ENCODE measurements around the gene FAM193A. TPM values are rescaled to one million over a fixed set of nuclear protein-coding genes. Genes with fewer than 3 reads are reported as not detected.
A peak's percentile ranks its signal among the peaks of the same experiment; 100 is the strongest.

Gene FAM193A, protein sequence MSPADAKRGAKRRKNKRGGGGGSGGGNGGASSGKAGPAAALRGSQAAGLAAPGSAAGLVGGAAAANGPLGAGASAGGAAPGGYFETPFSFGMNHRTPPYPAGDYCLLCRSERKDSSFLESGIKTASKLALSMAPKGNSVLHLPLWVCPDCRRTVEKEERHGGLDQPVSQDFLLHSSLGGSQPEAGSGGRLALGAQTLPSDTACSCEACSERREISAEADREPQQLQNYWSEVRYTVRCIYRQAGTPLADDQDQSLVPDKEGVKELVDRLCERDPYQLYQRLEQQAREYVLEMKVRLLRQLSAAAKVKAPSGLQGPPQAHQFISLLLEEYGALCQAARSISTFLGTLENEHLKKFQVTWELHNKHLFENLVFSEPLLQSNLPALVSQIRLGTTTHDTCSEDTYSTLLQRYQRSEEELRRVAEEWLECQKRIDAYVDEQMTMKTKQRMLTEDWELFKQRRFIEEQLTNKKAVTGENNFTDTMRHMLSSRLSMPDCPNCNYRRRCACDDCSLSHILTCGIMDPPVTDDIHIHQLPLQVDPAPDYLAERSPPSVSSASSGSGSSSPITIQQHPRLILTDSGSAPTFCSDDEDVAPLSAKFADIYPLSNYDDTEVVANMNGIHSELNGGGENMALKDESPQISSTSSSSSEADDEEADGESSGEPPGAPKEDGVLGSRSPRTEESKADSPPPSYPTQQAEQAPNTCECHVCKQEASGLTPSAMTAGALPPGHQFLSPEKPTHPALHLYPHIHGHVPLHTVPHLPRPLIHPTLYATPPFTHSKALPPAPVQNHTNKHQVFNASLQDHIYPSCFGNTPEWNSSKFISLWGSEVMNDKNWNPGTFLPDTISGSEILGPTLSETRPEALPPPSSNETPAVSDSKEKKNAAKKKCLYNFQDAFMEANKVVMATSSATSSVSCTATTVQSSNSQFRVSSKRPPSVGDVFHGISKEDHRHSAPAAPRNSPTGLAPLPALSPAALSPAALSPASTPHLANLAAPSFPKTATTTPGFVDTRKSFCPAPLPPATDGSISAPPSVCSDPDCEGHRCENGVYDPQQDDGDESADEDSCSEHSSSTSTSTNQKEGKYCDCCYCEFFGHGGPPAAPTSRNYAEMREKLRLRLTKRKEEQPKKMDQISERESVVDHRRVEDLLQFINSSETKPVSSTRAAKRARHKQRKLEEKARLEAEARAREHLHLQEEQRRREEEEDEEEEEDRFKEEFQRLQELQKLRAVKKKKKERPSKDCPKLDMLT (N-terminal part only)
- 26.1 TPM for total RNA-seq
- long read RNA-seq, full-length matches to known transcripts: 2 of 39 reads
- long read RNA-seq, partial matches to known transcripts: 14 of 39 reads
- long read RNA-seq, other reads (novel, unspliced or antisense): 23 of 39 reads

DNA sequence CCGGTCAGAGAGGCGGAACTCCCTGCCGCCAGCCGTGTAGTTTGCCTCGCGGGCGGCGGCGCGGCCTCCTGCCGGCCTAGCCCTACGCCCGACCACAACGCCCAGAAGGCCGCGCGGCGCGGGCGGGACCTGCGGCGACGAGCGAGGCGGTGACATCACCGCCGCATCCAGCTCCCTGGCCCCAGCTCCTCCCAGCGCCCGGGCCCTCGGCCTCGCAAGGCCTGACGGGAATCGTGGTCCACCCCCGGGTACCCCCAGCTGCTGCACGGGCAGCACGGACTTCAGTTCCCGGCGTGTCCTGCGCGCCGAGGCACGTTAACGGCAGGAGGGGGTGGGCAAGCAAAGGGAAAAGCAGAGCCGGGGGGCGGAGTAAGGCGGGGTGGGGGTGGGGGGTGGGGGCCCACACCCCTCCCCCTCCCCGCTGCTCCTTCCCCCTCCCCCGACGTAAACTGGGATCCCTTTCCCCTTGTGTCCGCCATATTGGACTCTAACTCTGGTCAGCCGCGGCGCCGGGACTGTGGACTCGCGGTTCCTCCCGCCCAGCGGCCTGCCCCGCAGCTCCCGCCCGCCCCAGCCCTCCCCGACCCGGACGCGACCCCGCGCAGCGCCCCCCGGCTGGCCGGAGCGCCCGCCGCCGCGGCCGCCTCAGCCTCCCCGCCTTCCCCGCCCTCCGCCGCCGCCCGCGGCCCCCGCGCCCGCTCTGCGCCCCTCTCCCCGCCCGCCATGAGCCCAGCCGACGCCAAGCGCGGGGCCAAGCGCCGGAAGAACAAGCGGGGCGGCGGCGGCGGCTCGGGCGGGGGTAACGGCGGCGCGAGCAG, at the start of gene FAM193A:
Gene FAM193A, plus strand, starts transcription at position 455 of the 818 bp plus-strand sequence. Its CDS starts 269 bp downstream, at position 724.
- H3K4me1 ChIP-seq: peaks cover 29% of the 10 kb centered on the region
- peak; percentile 100 for DNase-seq
- intact Hi-C loops (cut with DNase I): no loop called here
- ATAC-seq: peak; percentile 98 to 99
- H3K27ac ChIP-seq: peak within 1 kb of the TSS; percentile 91
- peak within 1 kb of the TSS; percentile 96 for H3K4me3 ChIP-seq
- TF ChIP-seq CTCF (IDR thresholded peaks at IDR 0.05): no peak
- H3K36me3 ChIP-seq: no peaks in the 10 kb centered on the region
- H3K27me3 ChIP-seq (ENCODE audit: low read depth): no peaks in the 10 kb centered on the region
- H3K9me3 ChIP-seq: no peaks in the 10 kb centered on the region

DNA sequence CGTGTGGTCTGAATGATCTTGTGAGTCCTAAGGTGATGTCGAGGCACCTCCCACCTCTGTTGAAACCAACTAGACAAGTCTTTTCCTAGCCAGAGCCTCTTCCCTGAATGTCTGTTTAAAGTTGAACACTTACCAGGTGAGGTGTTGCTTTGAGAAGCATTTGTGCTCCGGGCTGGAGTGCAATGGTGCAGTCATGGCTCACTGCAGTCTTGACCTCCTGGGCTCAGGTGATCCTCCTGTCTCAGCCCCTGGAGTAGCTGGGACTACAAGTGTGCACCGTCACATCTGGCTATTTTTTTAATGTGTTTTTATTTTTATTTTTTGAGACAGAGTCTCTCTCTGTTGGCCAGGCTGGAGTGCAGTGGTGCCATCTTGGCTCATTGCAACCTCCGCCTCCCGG, 49.5 kb upstream of the FAM193A start:
- H3K27me3 ChIP-seq (ENCODE audit: low read depth): no peaks in the 10 kb centered on the region
- H3K4me1 ChIP-seq: peaks cover 79% of the 10 kb centered on the region
- DNase-seq (no peak), ATAC-seq (no peak)
- intact Hi-C loops (cut with DNase I): no loop called here
- no peak overlapping the region for H3K27ac ChIP-seq
- no peak for TF ChIP-seq CTCF (IDR thresholded peaks at IDR 0.05)
- peaks cover 31% of the 10 kb centered on the region for H3K36me3 ChIP-seq
- no peaks in the 10 kb centered on the region for H3K9me3 ChIP-seq
- H3K4me3 ChIP-seq: no peak overlapping the region

DNA sequence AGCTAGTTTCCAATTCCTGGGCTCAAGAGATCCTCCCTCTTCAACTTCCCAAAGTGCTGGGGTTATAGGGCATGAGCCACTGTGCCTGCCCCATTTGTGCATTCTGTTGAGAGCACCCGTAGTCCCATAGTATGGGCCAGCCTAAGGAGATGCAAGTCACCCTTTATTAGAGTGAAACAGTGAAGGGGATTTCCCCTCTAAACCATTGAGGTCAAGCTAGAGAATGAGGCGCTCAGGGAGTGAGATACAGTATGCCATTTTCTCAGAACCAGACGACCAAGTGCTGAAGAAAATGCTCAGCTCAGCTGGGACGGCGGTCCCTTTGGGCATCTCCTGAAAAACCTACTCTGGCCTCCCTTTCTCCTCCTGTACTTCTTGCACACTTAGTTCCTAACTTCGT, 48.8 kb upstream of the FAM193A start:
- Histone ChIP-seq H3K9me3 (no peaks in the 10 kb centered on the region), H3K36me3 (peaks cover 38% of the 10 kb centered on the region), H3K4me1 (peaks cover 72% of the 10 kb centered on the region), H3K27me3 (ENCODE audit: low read depth) (no peaks in the 10 kb centered on the region), H3K4me3 (no peak overlapping the region), H3K27ac (no peak overlapping the region)
- no peak for ATAC-seq
- no peak for TF ChIP-seq CTCF (IDR thresholded peaks at IDR 0.05)
- no peak for DNase-seq
- intact Hi-C loops (cut with DNase I): no loop called here

DNA sequence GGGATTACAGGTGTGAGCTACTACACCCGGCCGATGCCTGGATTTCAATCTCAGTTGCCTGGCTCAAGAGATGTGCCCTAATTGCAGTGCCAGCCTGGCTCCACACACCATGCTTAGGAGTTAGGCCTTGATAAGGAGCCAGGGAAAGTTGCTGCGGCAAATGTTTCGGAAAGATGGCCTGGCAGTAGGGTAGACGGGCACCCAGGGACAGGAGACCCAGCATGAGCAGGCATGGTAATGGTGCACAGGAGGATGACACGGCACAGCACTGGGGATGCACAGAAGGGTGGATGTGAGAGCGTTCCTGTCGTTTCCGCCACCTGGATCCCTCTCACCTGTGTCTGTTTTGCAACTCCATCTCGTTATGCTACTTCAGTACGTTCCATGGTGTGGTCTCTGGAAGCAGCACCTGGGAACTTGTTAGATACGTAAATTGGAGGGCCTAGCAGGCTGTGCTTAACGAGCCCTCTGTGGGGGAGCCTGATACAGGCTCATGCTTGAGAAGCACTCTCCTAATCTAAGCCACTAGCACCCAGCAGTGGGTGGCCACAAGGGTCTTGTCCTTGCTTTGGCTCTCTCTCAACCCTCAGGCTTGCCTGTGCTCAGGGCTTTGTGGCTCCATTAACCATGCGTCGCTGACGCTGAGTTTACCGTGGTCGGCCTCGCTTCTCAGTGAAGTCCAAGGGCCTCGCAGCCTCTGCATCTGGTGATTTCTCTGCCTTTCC, 47.2 kb upstream of the FAM193A start:
- Histone ChIP-seq H3K9me3 (no peaks in the 10 kb centered on the region), H3K27ac (no peak overlapping the region), H3K4me3 (no peak overlapping the region), H3K36me3 (peaks cover 51% of the 10 kb centered on the region), H3K27me3 (ENCODE audit: low read depth) (no peaks in the 10 kb centered on the region), H3K4me1 (peaks cover 60% of the 10 kb centered on the region)
- DNase-seq (no peak), ATAC-seq (no peak)
- no peak for TF ChIP-seq CTCF (IDR thresholded peaks at IDR 0.05)
- intact Hi-C loops (cut with DNase I): no loop called here
